ENCODE measurements around the gene MTA1. TPM values are rescaled to one million over a fixed set of nuclear protein-coding genes. Genes with fewer than 3 reads are reported as not detected.

The MTA1 gene
- total and polyA plus RNA-seq, 10 of the 15 experiments (the other 5 are each of a cell fraction or from before 2014, with no cell fraction given): 0.14 to 162 (median 30.6) TPM

DNA sequence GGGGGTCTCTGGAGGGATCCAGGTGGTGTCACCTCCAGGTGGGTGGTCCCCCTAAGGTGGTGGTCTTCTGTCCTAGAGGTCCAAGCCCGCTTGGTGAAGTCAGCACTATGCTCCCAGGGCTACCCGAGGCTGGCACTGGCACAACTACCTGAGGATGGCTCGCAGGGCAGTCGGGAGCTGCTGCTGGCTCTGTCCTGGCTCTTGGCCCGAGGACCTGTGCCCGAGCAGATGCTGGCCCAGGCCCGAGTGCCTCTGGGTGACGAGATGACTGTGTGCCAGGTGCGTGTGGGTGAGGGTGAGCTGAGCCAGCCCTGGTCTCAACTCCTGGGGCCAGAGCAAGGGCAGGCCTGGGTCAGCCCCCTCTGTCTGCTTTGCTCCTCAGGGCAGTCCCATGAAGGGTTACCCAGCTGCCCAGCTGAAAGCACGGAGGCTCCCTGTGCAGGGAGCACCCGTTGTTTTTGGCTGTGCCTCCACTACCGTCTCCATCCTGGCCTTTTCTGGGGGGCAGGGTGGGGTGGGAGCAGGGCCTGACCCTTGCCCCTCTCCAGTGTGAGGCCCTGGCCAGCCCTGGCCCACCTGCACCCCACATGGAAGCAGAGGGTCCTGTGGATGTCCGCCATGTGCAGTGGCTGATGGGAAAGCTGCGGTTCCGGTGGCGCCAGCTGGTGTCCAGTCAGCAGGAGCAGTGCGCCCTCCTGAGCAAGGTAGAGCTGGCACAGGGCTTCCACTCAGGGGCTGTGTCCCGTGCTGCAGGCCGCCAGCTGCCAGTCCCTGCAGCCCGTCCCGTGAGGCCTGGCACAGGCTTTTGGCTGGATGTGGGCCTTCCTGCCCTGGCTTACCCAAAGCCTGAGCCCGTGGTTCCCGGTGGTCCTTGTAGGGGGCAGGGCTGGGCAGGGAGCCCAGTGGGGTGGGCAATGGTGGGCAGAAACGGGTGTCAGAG, 72.7 kb downstream of the MTA1 start:
- 77% methylated on average over 23 of the region's 24 CpGs for WGBS (ENCODE audit: insufficient coverage, insufficient replicate concordance, low lambda C conversion rate, missing lambda C conversion rate)
- no peak overlapping the region; the same call in 1 of the 2 replicates for H3K9ac ChIP-seq (ENCODE audit: control insufficient read depth, insufficient read depth, low read length)

More for the DNA sequence above, 72.7 kb downstream of the MTA1 start:
- TF ChIP-seq, protein P1, sequence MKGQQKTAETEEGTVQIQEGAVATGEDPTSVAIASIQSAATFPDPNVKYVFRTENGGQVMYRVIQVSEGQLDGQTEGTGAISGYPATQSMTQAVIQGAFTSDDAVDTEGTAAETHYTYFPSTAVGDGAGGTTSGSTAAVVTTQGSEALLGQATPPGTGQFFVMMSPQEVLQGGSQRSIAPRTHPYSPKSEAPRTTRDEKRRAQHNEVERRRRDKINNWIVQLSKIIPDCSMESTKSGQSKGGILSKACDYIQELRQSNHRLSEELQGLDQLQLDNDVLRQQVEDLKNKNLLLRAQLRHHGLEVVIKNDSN (IDR thresholded peaks at IDR 0.05; ENCODE audit: borderline replicate concordance, extremely low read length, insufficient read depth, low read depth, low read length): no peak
- TF ChIP-seq KLF5 (IDR thresholded peaks at IDR 0.05; ENCODE audit: partially characterized antibody) (no peak), SIN3A (IDR thresholded peaks at IDR 0.05; ENCODE audit: low read depth, low read length) (no peak), MYC (IDR thresholded peaks at IDR 0.05; ENCODE audit: insufficient read depth, insufficient read length, insufficient replicate concordance, low read length, severe bottlenecking) (no peak), NFYA (IDR thresholded peaks at IDR 0.05; ENCODE audit: borderline replicate concordance, low read depth, low read length) (no peak)
- TF ChIP-seq, protein P2, sequence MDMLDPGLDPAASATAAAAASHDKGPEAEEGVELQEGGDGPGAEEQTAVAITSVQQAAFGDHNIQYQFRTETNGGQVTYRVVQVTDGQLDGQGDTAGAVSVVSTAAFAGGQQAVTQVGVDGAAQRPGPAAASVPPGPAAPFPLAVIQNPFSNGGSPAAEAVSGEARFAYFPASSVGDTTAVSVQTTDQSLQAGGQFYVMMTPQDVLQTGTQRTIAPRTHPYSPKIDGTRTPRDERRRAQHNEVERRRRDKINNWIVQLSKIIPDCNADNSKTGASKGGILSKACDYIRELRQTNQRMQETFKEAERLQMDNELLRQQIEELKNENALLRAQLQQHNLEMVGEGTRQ (IDR thresholded peaks at IDR 0.05; ENCODE audit: borderline replicate concordance, low read depth, low read length): no peak
- TF ChIP-seq, protein P3, sequence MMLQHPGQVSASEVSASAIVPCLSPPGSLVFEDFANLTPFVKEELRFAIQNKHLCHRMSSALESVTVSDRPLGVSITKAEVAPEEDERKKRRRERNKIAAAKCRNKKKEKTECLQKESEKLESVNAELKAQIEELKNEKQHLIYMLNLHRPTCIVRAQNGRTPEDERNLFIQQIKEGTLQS (IDR thresholded peaks at IDR 0.05; ENCODE audit: borderline replicate concordance, extremely low read depth, low read depth, low read length): no peak
- FAIRE-seq (no peak), ATAC-seq (no peak), DNase-seq (ENCODE audit: low read depth, low spot score) (no peak)
- POLR2A ChIA-PET: interaction anchor here (0.6 to 1.1 kb wide), 3 partner anchors 10 to 321 kb away, joined by 3 to 4 read pairs (median 3); no protein-coding TSS in a partner anchor
- no peaks in the 10 kb centered on the region; a peak in 1 of 4 replicates for H3K36me3 ChIP-seq (ENCODE audit: control insufficient read depth in 2 of 2, insufficient read depth in 2 of 2, low read length in 1 of 2)
- H3K4me2 ChIP-seq (ENCODE audit: control insufficient read depth, insufficient read depth): peak overlapping the region; percentile 93
- in situ Hi-C loops (cut with MboI): no loop called here
- no peaks in the 10 kb centered on the region for H4K20me1 ChIP-seq (ENCODE audit: control insufficient read depth, insufficient read depth)
- H3K27me3 ChIP-seq (replicated peaks in 1 of 2; ENCODE audit: control insufficient read depth in 2 of 2, insufficient read depth in 2 of 2, low read length in 1 of 2): no peaks in the 10 kb centered on the region
- no TSS peak for BruUV-seq (replicated peaks)
- SMC1A ChIA-PET (ENCODE audit: uncharacterized antibody, unreplicated experiment): no interaction called here
- peak overlapping the region; percentile 73; the same call in 1 of the 2 replicates for H3K4me3 ChIP-seq
- peaks cover 8% of the 10 kb centered on the region for H3K79me2 ChIP-seq (ENCODE audit: control insufficient read depth, insufficient read depth, low read length)
- intact Hi-C loops (cut with micrococcal nuclease; ENCODE audit: unreplicated experiment): loop anchor here (5.0 kb wide), 1 partner anchor 35 kb away; the partner anchor contains the start of gene TMEM121
- CTCF ChIA-PET: interaction anchor here (0.9 to 4.4 kb wide), 6 partner anchors 11 to 816 kb away, joined by 3 to 103 read pairs (median 3); no protein-coding TSS in a partner anchor
- no peak overlapping the region for H2AFZ ChIP-seq (ENCODE audit: control insufficient read depth, low read depth, low read length)
- no peaks in the 10 kb centered on the region for H3K9me3 ChIP-seq (replicated peaks; ENCODE audit: control insufficient read depth, insufficient read depth, low read length)
- peaks cover 14% of the 10 kb centered on the region for H3K4me1 ChIP-seq (ENCODE audit: control insufficient read depth, insufficient read depth, low read length)
- RAD21 ChIA-PET (ENCODE audit: unreplicated experiment): interaction anchor here (0.6 to 2.1 kb wide), 4 partner anchors 10 to 807 kb away, joined by 3 to 9 read pairs (median 4); no protein-coding TSS in a partner anchor
- no peak overlapping the region for H3K27ac ChIP-seq (ENCODE audit: control insufficient read depth, insufficient read depth)
